ENCODE data around the gene SORCS2.

Gene SORCS2

DNA sequence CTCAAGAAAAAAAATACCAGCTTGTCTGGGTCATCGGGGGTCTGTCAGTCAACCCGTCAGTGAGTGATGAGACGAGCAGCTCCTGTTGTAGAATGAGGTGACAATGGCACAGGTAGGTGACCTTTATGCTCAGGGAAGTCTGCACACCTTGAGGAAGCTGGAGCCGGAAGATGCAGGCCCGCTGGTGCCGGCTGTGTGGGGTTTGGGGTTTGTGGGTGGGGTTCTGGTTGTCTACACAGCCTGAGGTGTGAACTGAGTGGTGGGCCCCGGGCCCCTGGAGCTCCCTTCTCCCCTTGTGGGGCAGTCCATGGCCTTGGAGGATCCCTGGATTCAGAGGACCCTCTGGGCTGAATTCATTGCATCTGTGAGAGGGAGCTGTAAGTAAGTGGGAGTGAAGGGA lies 75.5 kb downstream of the SORCS2 start:
- no peaks in the 10 kb centered on the region for H3K4me1 ChIP-seq (ENCODE audit: control insufficient read depth, insufficient read depth, low read length)
- H3K9me3 ChIP-seq (ENCODE audit: control insufficient read depth, insufficient read depth, low read depth, low read length): no peaks in the 10 kb centered on the region
- H3K27ac ChIP-seq (ENCODE audit: extremely low read depth, low read depth, low read length): no peak overlapping the region
- ChIA-PET CTCF (interaction anchor here (0.6 kb wide), 1 partner anchor 124 kb away, joined by 3 read pairs; no protein-coding TSS in a partner anchor), POLR2A (no interaction called here)
- H3K4me3 ChIP-seq (ENCODE audit: low read depth, low read length): no peak overlapping the region
- no peaks in the 10 kb centered on the region for H3K36me3 ChIP-seq (ENCODE audit: control insufficient read depth in 2 of 2, insufficient read depth in 1 of 2, low read length in 2 of 2)
- TF ChIP-seq ZXDB (tag by site-specific recombination; IDR thresholded peaks at IDR 0.05): no peak
- no peak for TF ChIP-seq ZNF626 (tag by site-specific recombination; IDR thresholded peaks at IDR 0.05)
- TF ChIP-seq, protein P1, sequence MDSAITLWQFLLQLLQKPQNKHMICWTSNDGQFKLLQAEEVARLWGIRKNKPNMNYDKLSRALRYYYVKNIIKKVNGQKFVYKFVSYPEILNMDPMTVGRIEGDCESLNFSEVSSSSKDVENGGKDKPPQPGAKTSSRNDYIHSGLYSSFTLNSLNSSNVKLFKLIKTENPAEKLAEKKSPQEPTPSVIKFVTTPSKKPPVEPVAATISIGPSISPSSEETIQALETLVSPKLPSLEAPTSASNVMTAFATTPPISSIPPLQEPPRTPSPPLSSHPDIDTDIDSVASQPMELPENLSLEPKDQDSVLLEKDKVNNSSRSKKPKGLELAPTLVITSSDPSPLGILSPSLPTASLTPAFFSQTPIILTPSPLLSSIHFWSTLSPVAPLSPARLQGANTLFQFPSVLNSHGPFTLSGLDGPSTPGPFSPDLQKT (IDR thresholded peaks at IDR 0.05; ENCODE audit: borderline replicate concordance, low read depth, low read length): no peak
- no peak for TF ChIP-seq GLI2 (tag by site-specific recombination; IDR thresholded peaks at IDR 0.05; ENCODE audit: borderline replicate concordance, low read depth)
- no peak for TF ChIP-seq ZNF416 (tag by site-specific recombination; IDR thresholded peaks at IDR 0.05)
- no peak for TF ChIP-seq ZNF677 (tag by site-specific recombination; IDR thresholded peaks at IDR 0.05)

DNA sequence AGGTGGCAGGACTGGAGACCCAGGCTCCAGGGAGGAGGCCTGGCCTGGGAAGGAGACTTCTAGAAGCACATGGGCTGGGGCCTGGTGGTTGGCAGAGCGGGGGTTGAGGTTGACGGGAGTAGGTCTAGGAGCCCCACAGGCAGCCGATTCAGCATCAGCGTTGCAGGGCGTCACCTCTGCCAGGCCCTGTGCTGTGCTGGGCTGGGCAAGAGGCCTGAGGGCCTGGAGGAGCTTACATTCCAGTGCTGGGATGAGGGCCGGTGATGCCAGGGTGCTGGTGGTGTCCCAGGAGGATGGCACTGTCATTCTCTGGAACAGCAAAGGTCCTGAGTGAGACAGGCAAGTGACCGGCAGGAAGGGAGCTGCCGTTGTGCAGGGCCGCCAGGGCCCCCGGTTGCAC lies 76.6 kb downstream of the SORCS2 start:
- H3K9me3 ChIP-seq (ENCODE audit: control insufficient read depth, insufficient read depth, low read depth, low read length): no peaks in the 10 kb centered on the region
- no peaks in the 10 kb centered on the region for H3K36me3 ChIP-seq (ENCODE audit: control insufficient read depth in 2 of 2, insufficient read depth in 1 of 2, low read length in 2 of 2)
- ChIA-PET POLR2A (no interaction called here), CTCF (interaction anchor here (0.6 kb wide), 1 partner anchor 26 kb away, joined by 4 read pairs; no protein-coding TSS in a partner anchor)
- TF ChIP-seq ZBTB48 (tag by site-specific recombination; IDR thresholded peaks at IDR 0.05): no peak
- no peak for TF ChIP-seq ZNF530 (tag by site-specific recombination; IDR thresholded peaks at IDR 0.05; ENCODE audit: low read depth)
- TF ChIP-seq ZNF623 (tag by site-specific recombination; IDR thresholded peaks at IDR 0.05): no peak
- TF ChIP-seq HOXA7 (CRISPR knock-in tag; IDR thresholded peaks at IDR 0.05; ENCODE audit: borderline replicate concordance): no peak
- no peak overlapping the region for H3K4me3 ChIP-seq (ENCODE audit: low read depth, low read length)
- H3K4me1 ChIP-seq (ENCODE audit: control insufficient read depth, insufficient read depth, low read length): no peaks in the 10 kb centered on the region
- H3K27ac ChIP-seq (ENCODE audit: extremely low read depth, low read depth, low read length): no peak overlapping the region

DNA sequence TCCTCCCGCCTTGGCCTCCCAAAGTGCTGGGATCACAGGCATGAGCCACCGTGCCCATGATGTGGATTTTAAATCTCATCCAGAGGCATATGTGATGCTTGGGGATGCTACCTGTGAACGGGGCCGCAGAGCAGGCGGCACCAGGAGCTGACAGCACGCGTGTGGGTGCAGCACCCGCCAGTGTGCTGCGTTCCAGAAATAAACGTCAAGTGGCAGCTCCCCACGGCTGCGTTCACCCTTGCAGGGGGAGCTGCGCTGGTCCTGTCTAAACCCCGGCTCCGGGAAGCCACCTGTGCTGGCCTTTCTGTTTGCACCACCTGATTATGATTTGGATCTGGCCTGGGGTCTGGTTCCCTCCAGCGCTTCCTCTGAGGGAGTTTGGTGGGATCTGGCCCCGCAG lies 77.8 kb downstream of the SORCS2 start:
- TF ChIP-seq, protein P2, sequence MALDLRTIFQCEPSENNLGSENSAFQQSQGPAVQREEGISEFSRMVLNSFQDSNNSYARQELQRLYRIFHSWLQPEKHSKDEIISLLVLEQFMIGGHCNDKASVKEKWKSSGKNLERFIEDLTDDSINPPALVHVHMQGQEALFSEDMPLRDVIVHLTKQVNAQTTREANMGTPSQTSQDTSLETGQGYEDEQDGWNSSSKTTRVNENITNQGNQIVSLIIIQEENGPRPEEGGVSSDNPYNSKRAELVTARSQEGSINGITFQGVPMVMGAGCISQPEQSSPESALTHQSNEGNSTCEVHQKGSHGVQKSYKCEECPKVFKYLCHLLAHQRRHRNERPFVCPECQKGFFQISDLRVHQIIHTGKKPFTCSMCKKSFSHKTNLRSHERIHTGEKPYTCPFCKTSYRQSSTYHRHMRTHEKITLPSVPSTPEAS (tag by site-specific recombination; IDR thresholded peaks at IDR 0.05): no peak
- no peak for TF ChIP-seq ZNF157 (tag by site-specific recombination; IDR thresholded peaks at IDR 0.05)
- no peak for TF ChIP-seq GLI4 (tag by site-specific recombination; IDR thresholded peaks at IDR 0.05)
- TF ChIP-seq ZNF302 (tag by site-specific recombination; IDR thresholded peaks at IDR 0.05; ENCODE audit: low read depth): no peak
- TF ChIP-seq, protein P3, sequence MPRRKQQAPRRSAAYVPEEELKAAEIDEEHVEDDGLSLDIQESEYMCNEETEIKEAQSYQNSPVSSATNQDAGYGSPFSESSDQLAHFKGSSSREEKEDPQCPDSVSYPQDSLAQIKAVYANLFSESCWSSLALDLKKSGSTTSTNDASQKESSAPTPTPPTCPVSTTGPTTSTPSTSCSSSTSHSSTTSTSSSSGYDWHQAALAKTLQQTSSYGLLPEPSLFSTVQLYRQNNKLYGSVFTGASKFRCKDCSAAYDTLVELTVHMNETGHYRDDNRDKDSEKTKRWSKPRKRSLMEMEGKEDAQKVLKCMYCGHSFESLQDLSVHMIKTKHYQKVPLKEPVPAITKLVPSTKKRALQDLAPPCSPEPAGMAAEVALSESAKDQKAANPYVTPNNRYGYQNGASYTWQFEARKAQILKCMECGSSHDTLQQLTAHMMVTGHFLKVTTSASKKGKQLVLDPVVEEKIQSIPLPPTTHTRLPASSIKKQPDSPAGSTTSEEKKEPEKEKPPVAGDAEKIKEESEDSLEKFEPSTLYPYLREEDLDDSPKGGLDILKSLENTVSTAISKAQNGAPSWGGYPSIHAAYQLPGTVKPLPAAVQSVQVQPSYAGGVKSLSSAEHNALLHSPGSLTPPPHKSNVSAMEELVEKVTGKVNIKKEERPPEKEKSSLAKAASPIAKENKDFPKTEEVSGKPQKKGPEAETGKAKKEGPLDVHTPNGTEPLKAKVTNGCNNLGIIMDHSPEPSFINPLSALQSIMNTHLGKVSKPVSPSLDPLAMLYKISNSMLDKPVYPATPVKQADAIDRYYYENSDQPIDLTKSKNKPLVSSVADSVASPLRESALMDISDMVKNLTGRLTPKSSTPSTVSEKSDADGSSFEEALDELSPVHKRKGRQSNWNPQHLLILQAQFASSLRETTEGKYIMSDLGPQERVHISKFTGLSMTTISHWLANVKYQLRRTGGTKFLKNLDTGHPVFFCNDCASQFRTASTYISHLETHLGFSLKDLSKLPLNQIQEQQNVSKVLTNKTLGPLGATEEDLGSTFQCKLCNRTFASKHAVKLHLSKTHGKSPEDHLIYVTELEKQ (tag by site-specific recombination; IDR thresholded peaks at IDR 0.05; ENCODE audit: borderline replicate concordance): no peak
- no peak for TF ChIP-seq ZNF843 (tag by site-specific recombination; IDR thresholded peaks at IDR 0.05)
- no peak for TF ChIP-seq ZSCAN30 (tag by site-specific recombination; IDR thresholded peaks at IDR 0.05)
- no peak for TF ChIP-seq ZNF16 (tag by site-specific recombination; IDR thresholded peaks at IDR 0.05; ENCODE audit: low read depth)
- no peaks in the 10 kb centered on the region for H3K4me1 ChIP-seq (ENCODE audit: control insufficient read depth, insufficient read depth, low read length)
- H3K27ac ChIP-seq (ENCODE audit: extremely low read depth, low read depth, low read length): no peak overlapping the region
- ChIA-PET POLR2A (no interaction called here), CTCF (no interaction called here)
- no peaks in the 10 kb centered on the region for H3K36me3 ChIP-seq (ENCODE audit: control insufficient read depth in 2 of 2, insufficient read depth in 1 of 2, low read length in 2 of 2)
- H3K4me3 ChIP-seq (ENCODE audit: low read depth, low read length): no peak overlapping the region
- H3K9me3 ChIP-seq (ENCODE audit: control insufficient read depth, insufficient read depth, low read depth, low read length): no peaks in the 10 kb centered on the region

Data from HEK293 (cell line).